ENCODE results near the gene PTPRG.

The PTPRG gene

DNA sequence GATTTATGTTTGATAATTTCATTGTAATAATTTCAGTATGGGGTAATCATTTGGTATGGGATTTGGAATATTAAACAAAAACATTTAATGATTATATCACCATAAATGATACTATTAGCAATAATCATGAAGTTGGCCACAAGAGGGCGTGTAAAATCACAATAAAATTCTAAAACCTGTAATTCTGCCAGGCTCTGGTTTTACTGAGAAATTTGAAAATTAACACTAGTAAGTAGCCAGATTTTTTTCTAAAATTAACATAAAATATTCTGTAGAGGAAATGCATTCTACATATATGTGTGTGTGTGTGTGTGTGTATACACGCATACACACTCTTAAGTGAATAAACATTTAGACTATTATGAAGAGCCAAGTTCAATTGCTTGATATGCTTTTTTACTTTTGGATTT lies 771.5 kb downstream of the PTPRG start:
- no peak for DNase-seq

GRCh38 chr3:62335196-62335595 lies 773.8 kb downstream of the PTPRG start:
- no peak for DNase-seq

- DNase-seq = no peak
Observed at GRCh38 chr3:62343755-62344154, 782.4 kb downstream of the PTPRG start.

All from activated CD4-positive, alpha-beta T cell treated with anti-CD3 and anti-CD28 coated beads, Interleukin-2, amount 50 U/mL, for 48 hours (primary cell).